Activated CD4-positive, alpha-beta T cell treated with anti-CD3 and anti-CD28 coated beads, Interleukin-2, amount 10 ng/mL, durations not matched to agents 7 days and 5 days (primary cell): ENCODE data around the gene SDCCAG8. TPM values are rescaled to one million over a fixed set of nuclear protein-coding genes. Genes with fewer than 3 reads are reported as not detected.

Experiments used
- CTCF ChIA-PET: fragments of 350-600 bp; sonication (Branson Sonifier 250); formaldehyde crosslinking; loops from one replicate; lab custom pipeline; 2021; ENCODE audit warnings: antibody characterized with exemption; lab: Charles Lee
- POLR2A ChIA-PET: fragments of 350-600 bp; sonication (Branson Sonifier 250); formaldehyde crosslinking; loops from one replicate; lab custom pipeline; 2021; ENCODE audit warnings: antibody characterized with exemption; lab: Charles Lee
- DNase-seq: peaks from one replicate; pipeline ENCODE4 v3.0.0-alpha.2; 2020
- H3K27ac Mint-ChIP-seq: one replicate; pipeline ENCODE4 v1.8.0; 2021; ENCODE audit warnings: mild to moderate bottlenecking, moderate library complexity, mixed read lengths
- H3K27me3 Mint-ChIP-seq: one replicate; pipeline ENCODE4 v1.8.0; 2021; ENCODE audit warnings: mixed read lengths
- H3K36me3 Mint-ChIP-seq: one replicate; pipeline ENCODE4 v1.8.0; 2021; ENCODE audit warnings: low read depth, mixed read lengths
- H3K4me1 Mint-ChIP-seq: one replicate; pipeline ENCODE4 v1.8.0; 2021; ENCODE audit warnings: mixed read lengths
- H3K4me3 Mint-ChIP-seq: one replicate; pipeline ENCODE4 v1.8.0; 2021; ENCODE audit warnings: mild to moderate bottlenecking, moderate library complexity, mixed read lengths
- H3K9me3 Mint-ChIP-seq: one replicate; pipeline ENCODE4 v1.8.0; 2021; ENCODE audit warnings: mixed read lengths
- total RNA-seq, 2 experiments: library from RNA; stranded (reverse); gene quantifications; one replicate each; pipeline ENCODE4 v1.2.3, GENCODE V29; 2021

Gene SDCCAG8
- total RNA-seq, 2 experiments from 2014 or later = 23.8 to 26.4 TPM

DNA sequence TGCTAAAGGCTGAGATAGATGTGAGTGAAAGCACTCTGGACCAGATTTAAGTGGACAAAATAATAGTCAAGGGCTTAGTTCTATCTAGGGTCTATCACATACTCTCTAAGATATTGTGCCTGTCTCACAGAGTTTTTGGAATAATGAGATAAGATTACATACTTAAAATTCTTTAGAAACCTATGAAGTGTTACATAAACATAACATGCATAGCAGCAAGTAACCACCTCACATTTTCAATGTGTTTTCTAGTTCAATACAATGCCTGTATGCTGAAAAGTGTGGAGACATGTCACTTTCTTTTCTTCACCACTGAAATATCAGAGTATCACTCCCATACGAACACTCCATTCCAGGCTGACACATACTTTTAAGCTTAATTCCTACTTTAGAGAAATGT lies 16.2 kb downstream of the SDCCAG8 start:
- Mint-ChIP-seq H3K9me3 (no peaks in the 10 kb centered on the region), H3K27ac (no peak overlapping the region), H3K36me3 (peaks cover 43% of the 10 kb centered on the region), H3K27me3 (no peaks in the 10 kb centered on the region), H3K4me1 (peaks cover 6% of the 10 kb centered on the region), H3K4me3 (no peak overlapping the region)
- CTCF ChIA-PET = interaction anchor here (1.2 kb wide), 1 partner anchor 14 kb away, joined by 4 read pairs; no protein-coding TSS in a partner anchor
- no peak for DNase-seq
- POLR2A ChIA-PET = no interaction called here

- H3K9me3 Mint-ChIP-seq = no peaks in the 10 kb centered on the region
- ChIA-PET POLR2A (no interaction called here), CTCF (interaction anchor here (1.2 kb wide), 1 partner anchor 14 kb away, joined by 4 read pairs; no protein-coding TSS in a partner anchor)
- DNase-seq = no peak
- no peaks in the 10 kb centered on the region for H3K27me3 Mint-ChIP-seq
- no peak overlapping the region for H3K4me3 Mint-ChIP-seq
- H3K36me3 Mint-ChIP-seq = peaks cover 47% of the 10 kb centered on the region
- peaks cover 6% of the 10 kb centered on the region for H3K4me1 Mint-ChIP-seq
- no peak overlapping the region for H3K27ac Mint-ChIP-seq
Measured at GRCh38 chr1:243272401-243272800, 16.6 kb downstream of the SDCCAG8 start.

GRCh38 chr1:243273506-243273905 lies 17.7 kb downstream of the SDCCAG8 start:
- Mint-ChIP-seq H3K4me3 (no peak overlapping the region), H3K9me3 (no peaks in the 10 kb centered on the region), H3K27ac (no peak overlapping the region), H3K4me1 (peaks cover 3% of the 10 kb centered on the region), H3K27me3 (no peaks in the 10 kb centered on the region), H3K36me3 (peaks cover 48% of the 10 kb centered on the region)
- no peak for DNase-seq
- POLR2A ChIA-PET = no interaction called here
- CTCF ChIA-PET = interaction anchor here (1.0 kb wide), 1 partner anchor 15 kb away, joined by 5 read pairs; no protein-coding TSS in a partner anchor

DNA sequence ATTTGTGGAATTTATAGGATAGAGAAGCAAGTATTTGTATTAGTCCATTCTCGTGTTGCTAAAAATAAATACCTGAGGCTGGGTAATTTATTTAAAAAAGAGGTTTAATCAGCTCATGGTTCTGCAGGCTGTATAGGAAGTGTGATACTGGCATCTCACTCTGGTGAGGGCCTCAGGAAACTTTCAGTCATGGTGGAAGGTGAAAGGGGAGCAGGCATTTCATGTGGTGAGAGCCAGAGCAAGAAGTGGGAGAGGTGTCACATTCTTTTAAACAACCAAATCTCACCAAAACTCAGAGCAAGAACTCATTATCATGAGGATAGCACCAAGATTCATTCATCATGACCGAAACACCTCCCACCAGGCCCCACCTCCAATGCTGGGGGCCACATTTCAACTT lies 18.1 kb downstream of the SDCCAG8 start:
- no peaks in the 10 kb centered on the region for H3K27me3 Mint-ChIP-seq
- no peak overlapping the region for H3K4me3 Mint-ChIP-seq
- DNase-seq = no peak
- no peaks in the 10 kb centered on the region for H3K9me3 Mint-ChIP-seq
- no peak overlapping the region for H3K27ac Mint-ChIP-seq
- CTCF ChIA-PET = no interaction called here
- peaks cover 3% of the 10 kb centered on the region for H3K4me1 Mint-ChIP-seq
- H3K36me3 Mint-ChIP-seq = peaks cover 48% of the 10 kb centered on the region
- POLR2A ChIA-PET = interaction anchor here (0.6 kb wide), 1 partner anchor 43 kb away, joined by 4 read pairs; no protein-coding TSS in a partner anchor

DNA sequence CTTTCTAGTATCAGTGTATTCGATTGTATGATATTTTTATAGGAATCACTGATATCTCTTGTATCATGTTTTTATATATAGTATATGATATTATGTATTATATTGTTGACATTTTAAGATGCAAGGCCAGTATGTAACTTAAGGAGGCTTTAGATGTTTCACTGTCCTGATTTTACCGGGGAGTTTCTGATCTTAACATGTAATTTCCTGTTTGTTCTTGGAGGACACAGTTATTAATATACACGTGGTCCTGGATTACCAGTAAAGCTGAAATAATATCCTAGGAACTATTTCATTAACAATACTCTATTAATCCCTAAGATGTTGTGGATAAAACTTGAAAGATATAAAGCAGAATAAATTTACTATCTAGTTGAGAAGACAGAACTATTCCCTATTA lies 19.5 kb downstream of the SDCCAG8 start:
- H3K36me3 Mint-ChIP-seq = peaks cover 50% of the 10 kb centered on the region
- ChIA-PET CTCF (interaction anchor here (1.2 to 1.4 kb wide), 2 partner anchors 12 to 20 kb away, joined by 3 to 5 read pairs; partner anchors contain the start of gene SDCCAG8), POLR2A (no interaction called here)
- no peaks in the 10 kb centered on the region for H3K27me3 Mint-ChIP-seq
- no peak for DNase-seq
- peaks cover 3% of the 10 kb centered on the region for H3K4me1 Mint-ChIP-seq
- no peaks in the 10 kb centered on the region for H3K9me3 Mint-ChIP-seq
- H3K27ac Mint-ChIP-seq = no peak overlapping the region
- H3K4me3 Mint-ChIP-seq = no peak overlapping the region

- no peaks in the 10 kb centered on the region for H3K9me3 Mint-ChIP-seq
- no peaks in the 10 kb centered on the region for H3K27me3 Mint-ChIP-seq
- ChIA-PET POLR2A (no interaction called here), CTCF (no interaction called here)
- no peak for DNase-seq
- H3K4me1 Mint-ChIP-seq = peaks cover 4% of the 10 kb centered on the region
- no peak overlapping the region for H3K27ac Mint-ChIP-seq
- peaks cover 51% of the 10 kb centered on the region for H3K36me3 Mint-ChIP-seq
- no peak overlapping the region for H3K4me3 Mint-ChIP-seq
Measured at GRCh38 chr1:243280571-243281129, 24.8 kb downstream of the SDCCAG8 start.

DNA sequence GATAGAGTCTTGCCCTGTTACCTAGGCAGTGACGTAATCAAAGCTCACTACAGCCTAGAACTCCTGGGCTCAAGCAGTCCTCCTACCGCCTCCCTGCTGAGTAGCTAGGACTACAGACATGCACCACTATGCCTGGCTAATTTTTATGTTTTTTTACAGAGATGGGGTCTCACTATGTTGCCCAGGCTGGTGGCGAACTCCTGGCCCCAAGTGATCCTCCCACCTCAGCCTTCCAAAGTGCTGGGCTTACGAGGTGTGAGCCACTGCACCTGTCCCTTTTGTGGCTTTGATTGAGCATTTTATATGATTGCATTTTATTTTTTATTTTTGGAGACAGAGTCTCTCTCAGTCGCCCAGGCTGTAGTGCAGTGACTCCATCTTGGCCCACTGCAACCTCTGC lies 25.8 kb downstream of the SDCCAG8 start:
- no peak for DNase-seq
- ChIA-PET CTCF (no interaction called here), POLR2A (no interaction called here)
- peaks cover 46% of the 10 kb centered on the region for H3K36me3 Mint-ChIP-seq
- H3K27me3 Mint-ChIP-seq = no peaks in the 10 kb centered on the region
- H3K27ac Mint-ChIP-seq = no peak overlapping the region
- no peak overlapping the region for H3K4me3 Mint-ChIP-seq
- H3K4me1 Mint-ChIP-seq = peaks cover 12% of the 10 kb centered on the region
- no peaks in the 10 kb centered on the region for H3K9me3 Mint-ChIP-seq

DNA sequence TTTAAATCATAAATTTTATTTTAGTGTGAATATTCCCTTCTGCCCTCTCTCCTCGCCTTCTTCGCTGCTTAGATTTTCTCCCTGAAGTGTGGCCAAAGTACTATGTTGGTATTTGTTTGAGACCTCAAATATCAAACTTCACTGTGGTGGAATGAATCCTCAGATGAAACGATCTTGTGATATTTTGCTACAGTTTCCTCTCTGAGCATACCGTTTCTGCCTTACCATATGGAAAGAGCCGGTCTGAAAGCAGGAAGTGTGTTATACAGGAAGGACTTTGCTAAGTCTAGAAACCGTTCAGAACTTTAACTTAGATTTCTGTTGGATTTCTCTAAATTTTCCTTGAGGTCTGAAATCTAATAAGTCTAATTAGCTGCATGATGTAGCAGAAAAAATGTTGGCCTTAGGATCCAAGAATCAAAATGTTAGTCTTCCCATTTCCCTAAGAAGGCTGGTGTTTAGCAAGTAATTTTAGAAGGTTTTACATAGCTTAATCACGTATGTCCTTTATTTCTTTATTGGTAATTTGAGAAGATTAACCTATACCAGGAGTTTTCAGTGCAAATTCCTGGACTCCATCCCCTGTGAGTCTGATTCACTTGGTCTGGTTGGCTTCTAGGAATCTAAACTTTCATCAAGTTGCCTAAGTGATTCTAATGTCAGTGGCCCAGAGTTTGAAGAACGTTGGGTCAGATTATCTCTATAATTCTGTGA lies 30.7 kb downstream of the SDCCAG8 start:
- ChIA-PET CTCF (interaction anchor here (0.6 to 1.4 kb wide), 7 partner anchors 8 to 1025 kb away, joined by 3 to 5 read pairs (median 4); no protein-coding TSS in a partner anchor), POLR2A (no interaction called here)
- H3K4me1 Mint-ChIP-seq = peaks cover 30% of the 10 kb centered on the region
- H3K27ac Mint-ChIP-seq = peak overlapping the region; percentile 7
- no peaks in the 10 kb centered on the region for H3K27me3 Mint-ChIP-seq
- no peaks in the 10 kb centered on the region for H3K9me3 Mint-ChIP-seq
- H3K4me3 Mint-ChIP-seq = no peak overlapping the region
- peak; percentile 7 for DNase-seq
- peaks cover 52% of the 10 kb centered on the region for H3K36me3 Mint-ChIP-seq

- Mint-ChIP-seq H3K4me1 (peaks cover 30% of the 10 kb centered on the region), H3K4me3 (no peak overlapping the region), H3K36me3 (peaks cover 48% of the 10 kb centered on the region), H3K27ac (peak overlapping the region; percentile 39), H3K27me3 (no peaks in the 10 kb centered on the region), H3K9me3 (no peaks in the 10 kb centered on the region)
- DNase-seq = no peak
- ChIA-PET CTCF (interaction anchor here (0.6 to 1.3 kb wide), 5 partner anchors 11 to 1025 kb away, joined by 3 to 4 read pairs (median 4); no protein-coding TSS in a partner anchor), POLR2A (no interaction called here)
Measured at GRCh38 chr1:243287123-243287460, 31.3 kb downstream of the SDCCAG8 start.

- peaks cover 46% of the 10 kb centered on the region for H3K36me3 Mint-ChIP-seq
Measured at GRCh38 chr1:243287652-243288051, 31.8 kb downstream of the SDCCAG8 start.

GRCh38 chr1:243288062-243288461 lies 32.2 kb downstream of the SDCCAG8 start:
- Mint-ChIP-seq H3K4me1 (peaks cover 30% of the 10 kb centered on the region), H3K4me3 (no peak overlapping the region), H3K27ac (peak overlapping the region; percentile 52), H3K9me3 (peaks cover 5% of the 10 kb centered on the region), H3K27me3 (no peaks in the 10 kb centered on the region), H3K36me3 (peaks cover 48% of the 10 kb centered on the region)
- ChIA-PET CTCF (no interaction called here), POLR2A (interaction anchor here (0.6 kb wide), 1 partner anchor 9 kb away, joined by 3 read pairs; no protein-coding TSS in a partner anchor)
- no peak for DNase-seq

More at GRCh38 chr1:243287652-243288051, 31.8 kb downstream of the SDCCAG8 start:
- Mint-ChIP-seq H3K4me3 (no peak overlapping the region), H3K4me1 (peaks cover 30% of the 10 kb centered on the region), H3K27ac (peak overlapping the region; percentile 52), H3K27me3 (no peaks in the 10 kb centered on the region), H3K9me3 (peaks cover 2% of the 10 kb centered on the region)
- no peak for DNase-seq
- CTCF ChIA-PET = interaction anchor here (1.3 kb wide), 1 partner anchor 12 kb away, joined by 3 read pairs; no protein-coding TSS in a partner anchor
- POLR2A ChIA-PET = interaction anchor here (0.6 kb wide), 1 partner anchor 9 kb away, joined by 3 read pairs; no protein-coding TSS in a partner anchor

GRCh38 chr1:243291292-243291691 lies 35.5 kb downstream of the SDCCAG8 start:
- CTCF ChIA-PET = no interaction called here
- POLR2A ChIA-PET = no interaction called here
- peaks cover 19% of the 10 kb centered on the region for H3K9me3 Mint-ChIP-seq

DNA sequence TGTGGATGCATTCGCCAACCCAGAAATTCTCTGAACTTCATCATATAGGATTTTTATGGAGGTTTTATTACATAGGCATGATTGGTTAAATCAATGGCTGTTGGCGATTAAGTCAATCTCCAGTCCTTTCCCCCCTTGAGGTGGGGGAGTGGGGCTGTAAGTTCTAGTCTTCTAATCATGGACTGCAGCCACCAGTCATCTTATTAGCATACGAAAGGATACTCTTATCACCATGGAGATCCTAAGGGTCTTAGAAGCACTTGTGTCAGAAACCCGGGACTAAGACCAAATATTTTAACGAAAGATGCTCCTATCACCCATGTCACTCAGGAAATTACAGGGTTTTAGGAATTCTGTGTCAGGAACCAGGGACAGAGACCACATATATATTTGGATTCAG lies 36.3 kb downstream of the SDCCAG8 start:
- peaks cover 22% of the 10 kb centered on the region for H3K9me3 Mint-ChIP-seq
- H3K27me3 Mint-ChIP-seq = no peaks in the 10 kb centered on the region
- peaks cover 57% of the 10 kb centered on the region for H3K36me3 Mint-ChIP-seq
- no peak overlapping the region for H3K4me3 Mint-ChIP-seq
- no peak overlapping the region for H3K27ac Mint-ChIP-seq
- CTCF ChIA-PET = no interaction called here
- POLR2A ChIA-PET = no interaction called here
- peaks cover 13% of the 10 kb centered on the region for H3K4me1 Mint-ChIP-seq
- no peak for DNase-seq

More at GRCh38 chr1:243291292-243291691, 35.5 kb downstream of the SDCCAG8 start:
- no peak overlapping the region for H3K4me3 Mint-ChIP-seq
- H3K36me3 Mint-ChIP-seq = peaks cover 52% of the 10 kb centered on the region
- no peak overlapping the region for H3K27ac Mint-ChIP-seq
- H3K4me1 Mint-ChIP-seq = peaks cover 21% of the 10 kb centered on the region
- H3K27me3 Mint-ChIP-seq = no peaks in the 10 kb centered on the region
- DNase-seq = no peak
